ENCODE measurements around the gene PARD3. TPM values are rescaled to one million over a fixed set of nuclear protein-coding genes. Genes with fewer than 3 reads are reported as not detected.

The PARD3 gene
- total and polyA plus RNA-seq, 2 donors (not counting 3 experiments of a cell fraction or from before 2014, with no cell fraction given), result 7.3 to 24.1 TPM

DNA sequence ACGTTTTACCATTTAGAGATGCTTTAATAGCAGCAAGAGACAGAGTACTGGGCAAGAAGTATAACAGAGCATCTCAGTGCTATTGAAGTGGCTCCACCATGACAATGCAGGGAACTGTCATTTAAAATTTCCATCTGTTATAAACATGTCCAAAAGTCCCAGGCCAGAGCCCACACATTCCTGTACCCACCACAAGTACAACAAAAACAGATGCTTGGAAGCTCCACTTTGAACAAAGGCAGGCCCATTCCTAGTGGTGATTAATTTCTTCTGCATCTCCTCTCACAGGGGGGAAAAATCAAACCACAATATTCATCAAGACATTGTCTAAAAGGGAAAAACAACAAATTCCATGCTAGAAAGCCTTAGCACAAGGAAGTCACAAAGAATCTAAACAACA is 627.9 kb downstream of the PARD3 start:
- POLR2A ChIA-PET, result no interaction called here
- TF ChIP-seq JUN (IDR thresholded peaks at IDR 0.05; ENCODE audit: borderline replicate concordance, insufficient read depth, insufficient read length, low read depth) (no peak), MYC (IDR thresholded peaks at IDR 0.05; ENCODE audit: low read depth, low read length) (no peak), POLR2AphosphoS5 (IDR thresholded peaks at IDR 0.05; ENCODE audit: insufficient read depth, low read depth, low read length) (no peak), EZH2 (IDR thresholded peaks at IDR 0.05; ENCODE audit: borderline replicate concordance, low read depth, low read length, severe bottlenecking) (no peak), POLR2A (IDR thresholded peaks at IDR 0.05; ENCODE audit: low read depth, low read length) (no peak), FOS (IDR thresholded peaks at IDR 0.05; ENCODE audit: borderline replicate concordance, insufficient read depth, low read length) (no peak), GATA2 (IDR thresholded peaks at IDR 0.05; ENCODE audit: insufficient read depth, insufficient read length, low read depth, low read length) (no peak)
- TF ChIP-seq, protein P1, sequence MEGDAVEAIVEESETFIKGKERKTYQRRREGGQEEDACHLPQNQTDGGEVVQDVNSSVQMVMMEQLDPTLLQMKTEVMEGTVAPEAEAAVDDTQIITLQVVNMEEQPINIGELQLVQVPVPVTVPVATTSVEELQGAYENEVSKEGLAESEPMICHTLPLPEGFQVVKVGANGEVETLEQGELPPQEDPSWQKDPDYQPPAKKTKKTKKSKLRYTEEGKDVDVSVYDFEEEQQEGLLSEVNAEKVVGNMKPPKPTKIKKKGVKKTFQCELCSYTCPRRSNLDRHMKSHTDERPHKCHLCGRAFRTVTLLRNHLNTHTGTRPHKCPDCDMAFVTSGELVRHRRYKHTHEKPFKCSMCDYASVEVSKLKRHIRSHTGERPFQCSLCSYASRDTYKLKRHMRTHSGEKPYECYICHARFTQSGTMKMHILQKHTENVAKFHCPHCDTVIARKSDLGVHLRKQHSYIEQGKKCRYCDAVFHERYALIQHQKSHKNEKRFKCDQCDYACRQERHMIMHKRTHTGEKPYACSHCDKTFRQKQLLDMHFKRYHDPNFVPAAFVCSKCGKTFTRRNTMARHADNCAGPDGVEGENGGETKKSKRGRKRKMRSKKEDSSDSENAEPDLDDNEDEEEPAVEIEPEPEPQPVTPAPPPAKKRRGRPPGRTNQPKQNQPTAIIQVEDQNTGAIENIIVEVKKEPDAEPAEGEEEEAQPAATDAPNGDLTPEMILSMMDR (IDR thresholded peaks at IDR 0.05; ENCODE audit: extremely low read depth in 1 of 2, insufficient read depth in 1 of 2, low read depth in 1 of 2, low read length in 2 of 2), result no peak
- TF ChIP-seq, protein P2, sequence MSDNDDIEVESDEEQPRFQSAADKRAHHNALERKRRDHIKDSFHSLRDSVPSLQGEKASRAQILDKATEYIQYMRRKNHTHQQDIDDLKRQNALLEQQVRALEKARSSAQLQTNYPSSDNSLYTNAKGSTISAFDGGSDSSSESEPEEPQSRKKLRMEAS (IDR thresholded peaks at IDR 0.05; ENCODE audit: insufficient read depth, insufficient read length), result no peak
- H3K9me3 ChIP-seq (replicated peaks; ENCODE audit: control insufficient read depth, insufficient read depth, low read length), result no peaks in the 10 kb centered on the region

More for the DNA sequence above, 627.9 kb downstream of the PARD3 start:
- no TSS peak for BruUV-seq (replicated peaks)
- Histone ChIP-seq H3K36me3 (ENCODE audit: control insufficient read depth in 2 of 2, extremely low read depth in 1 of 2, insufficient read depth in 2 of 2, low read length in 2 of 2) (no peaks in the 10 kb centered on the region), H3K4me3 (replicated peaks in 1 of 3; ENCODE audit: insufficient read depth in 1 of 3, low read depth in 1 of 3, low read length in 3 of 3) (no peak overlapping the region), H3K4me1 (ENCODE audit: control insufficient read depth, extremely low read depth, insufficient read depth, low read length) (peaks cover 9% of the 10 kb centered on the region), H3K4me2 (ENCODE audit: insufficient read depth, low read length) (no peak overlapping the region), H3K79me2 (ENCODE audit: control insufficient read depth, insufficient read depth, low read length) (no peaks in the 10 kb centered on the region), H3K9ac (replicated peaks; ENCODE audit: extremely low read depth, insufficient read depth, low read length) (no peak overlapping the region), H3K27me3 (ENCODE audit: control insufficient read depth in 2 of 2, insufficient read depth in 2 of 2, low read length in 2 of 2) (no peaks in the 10 kb centered on the region), H3K9me1 (replicated peaks; ENCODE audit: control insufficient read depth, extremely low read depth, insufficient read depth, low read length) (no peaks in the 10 kb centered on the region), H2AFZ (ENCODE audit: low read depth, low read length) (no peak overlapping the region), H4K20me1 (replicated peaks; ENCODE audit: control insufficient read depth, extremely low read depth, insufficient read depth, low read length) (no peaks in the 10 kb centered on the region), H3K27ac (ENCODE audit: insufficient read depth, low read depth, low read length) (no peak overlapping the region)
- CTCF ChIA-PET, result no interaction called here
- FAIRE-seq (no peak), DNase-seq (ENCODE audit: low read depth, low spot score) (no peak)
- intact Hi-C loops (cut with micrococcal nuclease), result no loop called here
- dilution Hi-C loops (cut with MboI; ENCODE audit: extremely low pct_ligation_motif_present, low sequenced_read_pairs), result no loop called here
